Breast epithelium (tissue), 3 donors: ENCODE results near the gene ARFIP1.

Experiments used
- POLR2A ChIP-seq: fragments of 450-650 bp; IDR thresholded peaks from one replicate; pipeline ENCODE4 v1.6.1; 2016; ENCODE audit warnings: antibody characterized with exemption, mild to moderate bottlenecking, moderate library complexity
- POLR2AphosphoS5 ChIP-seq, 3 donors: sonication (generic); formaldehyde crosslinking; IDR thresholded peaks; one replicate each; pipeline ENCODE4 v1.6.1; 2017; ENCODE audit warnings: antibody characterized with exemption in 3 of 3

GRCh38 chr4:152940461-152940860 lies 160.7 kb downstream of the ARFIP1 start:
- TF ChIP-seq POLR2AphosphoS5 (IDR thresholded peaks at IDR 0.05), result no peak
- no peak for TF ChIP-seq POLR2A
